Chondrocyte (in vitro differentiated cells): Measurements from ENCODE around the gene LHFPL3. TPM values are rescaled to one million over a fixed set of nuclear protein-coding genes. Genes with fewer than 3 reads are reported as not detected.

Experiments
- DNase-seq: peaks from one replicate; pipeline ENCODE4 v3.0.0; 2021; ENCODE audit warnings: mixed read lengths, low spot score
- H3K27ac Mint-ChIP-seq: one replicate; pipeline ENCODE4 v1.8.0; 2021; ENCODE audit warnings: mild to moderate bottlenecking, moderate library complexity, mixed read lengths; ENCODE audit not compliant: unreplicated experiment
- H3K27me3 Mint-ChIP-seq: 2 replicates; pipeline ENCODE4 v1.8.0; 2021; ENCODE audit warnings: low read depth, mixed read lengths
- H3K36me3 Mint-ChIP-seq: 2 replicates; pipeline ENCODE4 v1.8.0; 2021; ENCODE audit warnings: low read depth, mixed read lengths
- H3K4me1 Mint-ChIP-seq: 2 replicates; pipeline ENCODE4 v1.8.0; 2021; ENCODE audit warnings: low read depth, mild to moderate bottlenecking, mixed read lengths
- H3K4me3 Mint-ChIP-seq: one replicate; pipeline ENCODE4 v1.8.0; 2021; ENCODE audit warnings: mild to moderate bottlenecking, moderate library complexity, mixed read lengths; ENCODE audit not compliant: unreplicated experiment
- H3K9me3 Mint-ChIP-seq: 2 replicates; pipeline ENCODE4 v1.8.0; 2021; ENCODE audit warnings: low read depth, mixed read lengths
- CTCF ChIP-seq: fragments of 200-600 bp; sonication (generic); IDR thresholded peaks from 2 replicates; pipeline ENCODE4 v1.5.0; 2021; ENCODE audit warnings: antibody characterized with exemption, mild to moderate bottlenecking, moderate library complexity
- total RNA-seq: library from RNA; stranded (reverse); gene quantifications from 3 replicates; pipeline ENCODE4 v1.2.1, GENCODE V29; 2021

The LHFPL3 gene
- total RNA-seq, 1 donor from 2014 or later = not detected

- Mint-ChIP-seq H3K27me3 (peaks cover 15% of the 10 kb centered on the region), H3K36me3 (no peaks in the 10 kb centered on the region), H3K9me3 (peaks cover 2% of the 10 kb centered on the region), H3K4me3 (no peak overlapping the region), H3K27ac (no peak overlapping the region), H3K4me1 (no peaks in the 10 kb centered on the region)
- no peak for DNase-seq
- no peak for TF ChIP-seq CTCF
Measured at GRCh38 chr7:104434129-104434528, 105.7 kb downstream of the LHFPL3 start.

- Mint-ChIP-seq H3K27ac (no peak overlapping the region), H3K36me3 (no peaks in the 10 kb centered on the region), H3K27me3 (peaks cover 3% of the 10 kb centered on the region), H3K4me1 (no peaks in the 10 kb centered on the region), H3K9me3 (peaks cover 2% of the 10 kb centered on the region), H3K4me3 (no peak overlapping the region)
- TF ChIP-seq CTCF = no peak
- no peak for DNase-seq
Measured at GRCh38 chr7:104442481-104442880, 114.1 kb downstream of the LHFPL3 start.

GRCh38 chr7:104444017-104444416, 115.6 kb downstream of the LHFPL3 start:
- Mint-ChIP-seq H3K27me3 (no peaks in the 10 kb centered on the region), H3K36me3 (no peaks in the 10 kb centered on the region), H3K4me1 (no peaks in the 10 kb centered on the region), H3K27ac (no peak overlapping the region), H3K9me3 (peaks cover 1% of the 10 kb centered on the region), H3K4me3 (no peak overlapping the region)
- DNase-seq = no peak
- TF ChIP-seq CTCF = no peak

- DNase-seq = no peak
- no peaks in the 10 kb centered on the region for H3K9me3 Mint-ChIP-seq
- no peak overlapping the region for H3K27ac Mint-ChIP-seq
- no peaks in the 10 kb centered on the region for H3K36me3 Mint-ChIP-seq
- H3K27me3 Mint-ChIP-seq = no peaks in the 10 kb centered on the region
- TF ChIP-seq CTCF = no peak
- H3K4me3 Mint-ChIP-seq = no peak overlapping the region
- no peaks in the 10 kb centered on the region for H3K4me1 Mint-ChIP-seq
Measured at GRCh38 chr7:104445393-104445792, 117.0 kb downstream of the LHFPL3 start.

GRCh38 chr7:104450861-104451260, 122.5 kb downstream of the LHFPL3 start:
- Mint-ChIP-seq H3K27ac (no peak overlapping the region), H3K4me1 (no peaks in the 10 kb centered on the region), H3K9me3 (no peaks in the 10 kb centered on the region), H3K27me3 (no peaks in the 10 kb centered on the region), H3K36me3 (no peaks in the 10 kb centered on the region), H3K4me3 (no peak overlapping the region)
- no peak for TF ChIP-seq CTCF
- no peak for DNase-seq
